GM23248 (cell line): ENCODE data around the gene KATNAL1. TPM values are rescaled to one million over a fixed set of nuclear protein-coding genes. Genes with fewer than 3 reads are reported as not detected.

Experiments
- DNase-seq: peaks from one replicate; pipeline ENCODE4 v3.0.0-alpha.2; 2015
- H2AFZ ChIP-seq: fragments of 200-600 bp; sonication (generic); 2 replicates; pipeline ENCODE4 v1.6.1; 2016; ENCODE audit warnings: antibody characterized with exemption
- H3F3A ChIP-seq: fragments of 200-600 bp; sonication (generic); 2 replicates; pipeline ENCODE4 v1.6.1; 2016; ENCODE audit warnings: mild to moderate bottlenecking, antibody characterized with exemption, mixed run types; ENCODE audit not compliant: insufficient read depth
- H3K27ac ChIP-seq: fragments of 200-600 bp; sonication (generic); 2 replicates; pipeline ENCODE4 v1.5.1; 2016; ENCODE audit warnings: mild to moderate bottlenecking
- H3K27me3 ChIP-seq: fragments of 200-600 bp; sonication (generic); replicated peaks from 2 replicates; pipeline ENCODE4 v1.6.1; 2016; ENCODE audit warnings: mild to moderate bottlenecking; ENCODE audit not compliant: insufficient read depth
- H3K36me3 ChIP-seq: fragments of 200-600 bp; sonication (generic); 2 replicates; pipeline ENCODE4 v1.6.1; 2016; ENCODE audit warnings: low read depth, mild to moderate bottlenecking
- H3K4me1 ChIP-seq: fragments of 200-600 bp; sonication (generic); 2 replicates; pipeline ENCODE4 v1.6.1; 2016; ENCODE audit warnings: mild to moderate bottlenecking; ENCODE audit not compliant: insufficient read depth
- H3K4me2 ChIP-seq: fragments of 200-600 bp; sonication (generic); one replicate; pipeline ENCODE4 v1.6.1; 2016; ENCODE audit warnings: mild to moderate bottlenecking; ENCODE audit not compliant: unreplicated experiment
- H3K4me3 ChIP-seq: fragments of 200-600 bp; sonication (generic); 2 replicates; pipeline ENCODE4 v1.5.1; 2016; ENCODE audit warnings: mild to moderate bottlenecking
- H3K79me2 ChIP-seq: fragments of 200-600 bp; sonication (generic); 2 replicates; pipeline ENCODE4 v1.6.1; 2016; ENCODE audit warnings: mild to moderate bottlenecking; ENCODE audit not compliant: insufficient read depth
- H3K9ac ChIP-seq: fragments of 200-600 bp; sonication (generic); 2 replicates; pipeline ENCODE4 v1.6.1; 2016; ENCODE audit warnings: mild to moderate bottlenecking
- H3K9me2 ChIP-seq: fragments of 200-600 bp; sonication (generic); 2 replicates; pipeline ENCODE4 v1.6.1; 2016; ENCODE audit warnings: mixed run types, mild to moderate bottlenecking, moderate library complexity; ENCODE audit not compliant: insufficient read depth
- H3K9me3 ChIP-seq: fragments of 200-600 bp; sonication (generic); one replicate; pipeline ENCODE4 v1.6.1; 2017; ENCODE audit warnings: low read depth
- H4K20me1 ChIP-seq: fragments of 200-600 bp; sonication (generic); 2 replicates; pipeline ENCODE4 v1.6.0; 2016; ENCODE audit not compliant: insufficient read depth
- EZH2 ChIP-seq: fragments of 200-600 bp; sonication (generic); IDR thresholded peaks from 2 replicates; pipeline ENCODE4 v1.6.1; 2018; ENCODE audit warnings: antibody characterized with exemption, mild to moderate bottlenecking; ENCODE audit not compliant: insufficient read depth, poor library complexity, severe bottlenecking
- EZH2phosphoT487 ChIP-seq: fragments of 200-600 bp; sonication (generic); IDR thresholded peaks from 2 replicates; pipeline ENCODE4 v1.6.1; 2018; ENCODE audit warnings: antibody characterized with exemption, moderate library complexity, mild to moderate bottlenecking, low read depth; ENCODE audit not compliant: insufficient read depth
- WGBS, 2 experiments: methylation state at CpG; one replicate each; pipeline ENCODE4 v1.1.6; 2015 to 2017; ENCODE audit warnings: low lambda C conversion rate in 2 of 2, low coverage in 1 of 2; ENCODE audit errors: missing lambda C conversion rate in 2 of 2; 5-methylcytosine and 5-hydroxymethylcytosine counted together
- in situ Hi-C: fragments of 300-500 bp; cut with MboI; formaldehyde crosslinking; loops from 2 replicates; pipeline ENCODE4 v1.15.0; 2020
- polyA plus RNA-seq: library from polyadenylated mRNA; unstranded; fragments of >200 nt; fragmentation: Nextera tagmentation; extraction: Ambion mirVana; gene quantifications from 2 replicates; pipeline ENCODE4 v1.2.1, GENCODE V29; 2016
- total RNA-seq: library from RNA; depleted of rRNA; stranded (reverse); fragments of >200 nt; shearing (Covaris generic); gene quantifications from 2 replicates; pipeline ENCODE4 v1.2.3, GENCODE V29; 2014; rRNA removed

KATNAL1 gene
- 25.8 and 34.8 TPM in 2 replicates for total RNA-seq
- 21.5 and 23.1 TPM in 2 replicates for polyA plus RNA-seq

DNA sequence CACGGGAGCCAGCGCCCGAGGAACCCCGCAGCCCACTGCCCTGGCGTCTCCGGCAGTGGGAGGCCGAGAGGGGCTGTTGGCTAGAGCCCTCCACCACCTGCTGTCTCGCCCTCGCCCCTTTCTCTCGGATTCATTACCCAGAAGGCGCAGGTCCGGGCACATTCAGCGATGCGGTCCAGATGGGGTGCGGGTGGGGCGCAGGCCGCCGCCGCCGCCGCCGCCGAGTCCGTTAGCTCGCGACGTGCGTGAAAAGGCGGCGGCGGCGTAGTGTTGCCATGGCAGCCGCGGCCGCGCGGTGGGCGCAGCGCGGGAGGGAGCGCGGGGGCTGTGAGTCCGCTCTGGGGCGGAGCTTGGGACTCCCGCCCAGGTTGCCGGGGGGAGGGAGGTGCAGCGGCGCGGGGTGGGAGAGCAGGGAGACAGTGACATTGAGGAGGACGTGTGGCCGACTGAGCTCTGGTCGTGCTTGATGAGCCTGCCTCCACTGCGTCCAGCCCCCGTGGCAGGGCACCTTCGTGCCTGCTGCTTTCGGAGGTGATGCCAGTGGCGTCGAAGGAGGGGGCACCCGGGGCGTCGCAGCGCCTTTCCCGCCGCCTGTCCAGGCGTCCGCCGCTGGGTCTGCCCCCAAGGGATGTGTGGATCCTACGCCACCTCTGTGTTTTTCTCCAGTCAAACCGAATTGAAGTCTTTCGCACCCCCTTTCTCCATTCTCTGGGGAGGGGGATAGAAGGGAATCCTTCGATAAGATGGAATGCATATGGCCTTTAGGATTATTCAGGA lies at the start of gene KATNAL1:
KATNAL1 (minus strand) TSS at position 358 of the 777 bp plus-strand sequence. CDS start 23,774 bp downstream, outside the sequence.
- Histone ChIP-seq H3K4me1 (peaks cover 35% of the 10 kb centered on the region), H3K9me3 (no peaks in the 10 kb centered on the region), H2AFZ (peak within 1 kb of the TSS; percentile 96), H3K4me3 (peak within 1 kb of the TSS; percentile 100), H3F3A (peaks cover 17% of the 10 kb centered on the region), H3K27me3 (no peaks in the 10 kb centered on the region), H3K36me3 (no peaks in the 10 kb centered on the region), H3K9me2 (no peaks in the 10 kb centered on the region), H4K20me1 (no peaks in the 10 kb centered on the region), H3K4me2 (peak within 1 kb of the TSS; percentile 96), H3K9ac (peak within 1 kb of the TSS; percentile 92), H3K79me2 (peaks cover 43% of the 10 kb centered on the region), H3K27ac (peak within 1 kb of the TSS; percentile 61)
- peak; percentile 87 for DNase-seq
- in situ Hi-C loops: no loop called here
- TF ChIP-seq EZH2phosphoT487: no peak
- TF ChIP-seq EZH2: no peak
- WGBS, 2 experiments: 1% methylated on average over 50 to 54 of the region's 71 CpGs

DNA sequence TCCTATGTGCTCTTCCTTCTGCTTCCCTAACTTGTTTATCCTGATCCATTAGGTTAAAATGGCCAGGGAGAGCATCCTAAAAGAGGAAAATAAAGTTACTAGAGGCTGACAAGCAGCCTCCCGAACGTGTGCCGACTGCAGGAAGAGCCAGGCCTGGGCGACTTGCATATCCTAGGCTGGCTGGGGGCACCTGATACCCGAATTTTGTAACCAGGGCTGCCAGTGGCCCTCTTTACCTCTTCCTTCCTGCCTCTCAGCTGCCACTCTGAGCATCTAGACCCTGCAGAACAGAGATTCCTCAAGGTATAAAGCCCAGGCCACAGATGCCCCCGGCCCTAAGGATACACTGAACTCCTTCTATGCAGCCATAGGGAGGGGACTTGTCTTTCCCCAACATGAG lies 48.5 kb upstream of the KATNAL1 start:
- no peaks in the 10 kb centered on the region for H3K4me1 ChIP-seq
- no peaks in the 10 kb centered on the region for H4K20me1 ChIP-seq
- TF ChIP-seq EZH2 (no peak), EZH2phosphoT487 (no peak)
- H3F3A ChIP-seq: peaks cover 5% of the 10 kb centered on the region; the same call in 1 of the 2 replicates
- no peak overlapping the region for H3K4me3 ChIP-seq
- H3K4me2 ChIP-seq: no peak overlapping the region
- 85 to 86% methylated on average over 6 of the region's 6 CpGs for WGBS, 2 experiments
- no peaks in the 10 kb centered on the region for H3K27me3 ChIP-seq
- H3K9me2 ChIP-seq: no peaks in the 10 kb centered on the region
- no peaks in the 10 kb centered on the region for H3K36me3 ChIP-seq
- H3K79me2 ChIP-seq: no peaks in the 10 kb centered on the region
- no peaks in the 10 kb centered on the region for H3K9me3 ChIP-seq
- H2AFZ ChIP-seq: no peak overlapping the region
- no peak overlapping the region for H3K9ac ChIP-seq
- no peak for DNase-seq
- in situ Hi-C loops: no loop called here
- no peak overlapping the region for H3K27ac ChIP-seq

DNA sequence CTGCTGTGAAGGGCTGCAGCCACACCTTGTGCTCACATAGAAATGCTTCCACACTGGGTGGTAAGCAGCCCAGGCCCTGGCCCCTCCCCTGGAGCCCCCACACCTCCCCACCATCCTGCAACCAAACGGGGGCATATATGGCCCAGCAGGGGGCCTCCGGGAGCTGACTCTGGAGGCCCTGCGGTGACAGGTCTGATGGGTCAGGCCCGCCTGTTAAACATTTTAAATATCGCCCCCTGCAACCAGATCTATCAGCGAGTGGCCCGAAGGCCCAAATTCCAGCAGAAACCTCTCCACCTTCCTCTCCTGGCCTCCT lies 48.0 kb upstream of the KATNAL1 start:
- WGBS, 2 experiments: 86 to 95% methylated on average over 6 to 7 of the region's 7 CpGs
- peaks cover 5% of the 10 kb centered on the region; the same call in 1 of the 2 replicates for H3F3A ChIP-seq
- H3K27ac ChIP-seq: no peak overlapping the region
- H2AFZ ChIP-seq: no peak overlapping the region
- DNase-seq: no peak
- H3K4me2 ChIP-seq: no peak overlapping the region
- H3K9me2 ChIP-seq: no peaks in the 10 kb centered on the region
- TF ChIP-seq EZH2phosphoT487 (no peak), EZH2 (no peak)
- in situ Hi-C loops: no loop called here
- H3K4me1 ChIP-seq: no peaks in the 10 kb centered on the region
- no peaks in the 10 kb centered on the region for H3K27me3 ChIP-seq
- no peak overlapping the region for H3K4me3 ChIP-seq
- H3K79me2 ChIP-seq: no peaks in the 10 kb centered on the region
- H3K36me3 ChIP-seq: no peaks in the 10 kb centered on the region
- H3K9ac ChIP-seq: no peak overlapping the region
- no peaks in the 10 kb centered on the region for H3K9me3 ChIP-seq
- H4K20me1 ChIP-seq: no peaks in the 10 kb centered on the region

DNA sequence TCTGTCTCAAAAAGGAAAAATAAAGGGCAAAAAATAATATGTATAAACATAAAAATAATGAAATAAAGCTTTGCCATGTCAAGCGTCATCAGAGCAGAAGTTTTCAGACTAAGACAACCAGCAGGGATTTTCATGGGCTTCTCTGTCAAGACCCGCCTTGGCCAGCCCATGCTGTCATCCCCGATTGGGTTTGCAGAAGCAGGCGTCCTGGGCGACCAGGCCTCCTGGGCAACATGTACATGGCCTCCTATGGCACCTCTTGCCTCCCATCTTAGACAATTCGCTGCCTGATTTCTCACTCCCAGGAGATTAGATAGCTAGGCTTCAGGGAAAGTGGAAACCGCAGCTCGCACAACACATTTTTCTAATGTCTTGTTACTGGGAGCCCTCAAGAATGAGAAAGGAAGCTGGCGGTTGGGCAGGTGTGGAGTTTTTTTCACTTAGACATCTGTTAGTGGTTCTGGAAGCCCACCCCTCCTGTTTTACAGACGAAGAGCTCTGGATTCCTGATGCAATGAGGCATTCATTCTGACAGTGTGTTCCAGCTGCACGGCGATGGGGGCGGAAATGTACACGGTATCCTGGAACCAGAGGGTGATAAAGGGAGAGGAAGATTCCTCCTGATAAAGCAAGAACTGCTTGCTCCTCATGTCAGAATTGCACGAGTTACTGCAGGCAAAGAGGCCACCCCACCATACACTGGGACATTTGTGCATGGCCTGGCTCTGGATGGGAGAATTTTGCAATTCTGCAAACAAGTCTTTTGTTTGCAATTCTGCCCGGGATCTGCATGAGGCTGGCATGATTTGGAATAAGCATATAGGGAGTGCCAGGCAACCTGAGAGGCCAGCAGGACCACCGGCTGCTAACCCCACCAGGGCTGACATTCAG lies 47.4 kb upstream of the KATNAL1 start:
- Histone ChIP-seq H3K9me2 (no peaks in the 10 kb centered on the region), H3K36me3 (no peaks in the 10 kb centered on the region), H3K4me1 (no peaks in the 10 kb centered on the region), H3K9ac (no peak overlapping the region), H3K9me3 (no peaks in the 10 kb centered on the region), H2AFZ (no peak overlapping the region), H3K4me3 (no peak overlapping the region), H3K79me2 (no peaks in the 10 kb centered on the region), H3K27me3 (no peaks in the 10 kb centered on the region), H3F3A (peaks cover 5% of the 10 kb centered on the region; the same call in 1 of the 2 replicates), H3K27ac (no peak overlapping the region), H4K20me1 (no peaks in the 10 kb centered on the region), H3K4me2 (no peak overlapping the region)
- in situ Hi-C loops: no loop called here
- DNase-seq: no peak
- TF ChIP-seq EZH2 (no peak), EZH2phosphoT487 (no peak)
- 77 to 78% methylated on average over 17 of the region's 17 CpGs for WGBS, 2 experiments
